OCI-LY7 (cell line): ENCODE measurements around the gene PTTG2.

Experiments
- CTCF ChIP-seq: fragments of 200-600 bp; sonication (generic); conservative IDR thresholded peaks from 2 replicates; pipeline ENCODE4 v1.5.1; 2014; ENCODE audit warnings: mild to moderate bottlenecking, antibody characterized with exemption, low read length, moderate library complexity, mixed read lengths
- EZH2phosphoT487 ChIP-seq: fragments of 200-600 bp; sonication (generic); IDR thresholded peaks from 2 replicates; pipeline ENCODE4 v1.6.1; 2018; ENCODE audit warnings: low read depth, borderline replicate concordance, mild to moderate bottlenecking, mixed run types, antibody characterized with exemption, low read length, moderate library complexity, mixed read lengths

- TF ChIP-seq CTCF (no peak), EZH2phosphoT487 (no peak)
Observed at GRCh38 chr4:37922328-37922727, 37.9 kb upstream of the PTTG2 start.
